Measurements from ENCODE around the gene NUP205. TPM values are rescaled to one million over a fixed set of nuclear protein-coding genes. Genes with fewer than 3 reads are reported as not detected.
"Not testable (repeated sequence)": the region's sequence is repeated elsewhere in the genome, so short reads cannot be mapped to it uniquely, and the experiment has no call there.

NUP205 gene
- total RNA-seq, 1 donor from 2014 or later, result 183 TPM

DNA sequence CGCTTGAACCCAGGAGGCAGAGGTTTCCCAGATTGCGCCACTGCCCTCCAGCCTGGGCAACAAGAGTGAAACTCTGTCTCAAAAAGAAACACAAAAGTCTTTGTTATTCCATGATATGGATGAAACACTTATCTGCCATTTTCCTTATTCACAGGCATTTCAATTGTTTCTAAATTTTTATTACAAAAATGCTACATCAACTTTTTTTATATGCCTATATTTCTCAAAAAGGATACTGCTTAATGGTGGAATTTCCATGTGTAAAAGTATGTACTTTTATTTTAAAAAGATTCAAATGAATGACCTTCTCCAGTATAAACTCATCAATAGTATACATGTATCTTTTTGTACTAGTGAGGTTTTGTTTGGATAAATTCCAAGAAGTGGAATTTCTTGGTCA, 62.7 kb downstream of the NUP205 start:
- Mint-ChIP-seq H3K27me3 (ENCODE audit: insufficient read depth, low read depth) (no peaks in the 10 kb centered on the region), H3K27ac (no peak overlapping the region), H3K9me3 (no peaks in the 10 kb centered on the region), H3K36me3 (peaks cover 24% of the 10 kb centered on the region), H3K4me1 (no peaks in the 10 kb centered on the region), H3K4me3 (no peak overlapping the region)
- Histone ChIP-seq H3K9me3 (ENCODE audit: low read depth) (no peaks in the 10 kb centered on the region), H3K79me2 (ENCODE audit: low read depth) (no peaks in the 10 kb centered on the region), H3K27ac (no peak overlapping the region), H3K36me3 (peaks cover 44% of the 10 kb centered on the region), H3K4me2 (no peak overlapping the region), H3K4me3 (no peak overlapping the region), H2AFZ (replicated peaks) (no peak overlapping the region), H3K27me3 (no peaks in the 10 kb centered on the region), H4K20me1 (ENCODE audit: low read depth) (no peaks in the 10 kb centered on the region), H3K9ac (no peak overlapping the region), H3F3A (ENCODE audit: low read depth) (peaks cover 30% of the 10 kb centered on the region), H3K4me1 (no peaks in the 10 kb centered on the region)
- DNase-seq (ENCODE audit: low spot score), result no peak
- TF ChIP-seq EZH2 (IDR thresholded peaks at IDR 0.05) (no peak), EZH2phosphoT487 (IDR thresholded peaks at IDR 0.05) (no peak)
- TF ChIP-seq, protein P1, sequence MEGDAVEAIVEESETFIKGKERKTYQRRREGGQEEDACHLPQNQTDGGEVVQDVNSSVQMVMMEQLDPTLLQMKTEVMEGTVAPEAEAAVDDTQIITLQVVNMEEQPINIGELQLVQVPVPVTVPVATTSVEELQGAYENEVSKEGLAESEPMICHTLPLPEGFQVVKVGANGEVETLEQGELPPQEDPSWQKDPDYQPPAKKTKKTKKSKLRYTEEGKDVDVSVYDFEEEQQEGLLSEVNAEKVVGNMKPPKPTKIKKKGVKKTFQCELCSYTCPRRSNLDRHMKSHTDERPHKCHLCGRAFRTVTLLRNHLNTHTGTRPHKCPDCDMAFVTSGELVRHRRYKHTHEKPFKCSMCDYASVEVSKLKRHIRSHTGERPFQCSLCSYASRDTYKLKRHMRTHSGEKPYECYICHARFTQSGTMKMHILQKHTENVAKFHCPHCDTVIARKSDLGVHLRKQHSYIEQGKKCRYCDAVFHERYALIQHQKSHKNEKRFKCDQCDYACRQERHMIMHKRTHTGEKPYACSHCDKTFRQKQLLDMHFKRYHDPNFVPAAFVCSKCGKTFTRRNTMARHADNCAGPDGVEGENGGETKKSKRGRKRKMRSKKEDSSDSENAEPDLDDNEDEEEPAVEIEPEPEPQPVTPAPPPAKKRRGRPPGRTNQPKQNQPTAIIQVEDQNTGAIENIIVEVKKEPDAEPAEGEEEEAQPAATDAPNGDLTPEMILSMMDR (IDR thresholded peaks at IDR 0.05), result no peak

DNA sequence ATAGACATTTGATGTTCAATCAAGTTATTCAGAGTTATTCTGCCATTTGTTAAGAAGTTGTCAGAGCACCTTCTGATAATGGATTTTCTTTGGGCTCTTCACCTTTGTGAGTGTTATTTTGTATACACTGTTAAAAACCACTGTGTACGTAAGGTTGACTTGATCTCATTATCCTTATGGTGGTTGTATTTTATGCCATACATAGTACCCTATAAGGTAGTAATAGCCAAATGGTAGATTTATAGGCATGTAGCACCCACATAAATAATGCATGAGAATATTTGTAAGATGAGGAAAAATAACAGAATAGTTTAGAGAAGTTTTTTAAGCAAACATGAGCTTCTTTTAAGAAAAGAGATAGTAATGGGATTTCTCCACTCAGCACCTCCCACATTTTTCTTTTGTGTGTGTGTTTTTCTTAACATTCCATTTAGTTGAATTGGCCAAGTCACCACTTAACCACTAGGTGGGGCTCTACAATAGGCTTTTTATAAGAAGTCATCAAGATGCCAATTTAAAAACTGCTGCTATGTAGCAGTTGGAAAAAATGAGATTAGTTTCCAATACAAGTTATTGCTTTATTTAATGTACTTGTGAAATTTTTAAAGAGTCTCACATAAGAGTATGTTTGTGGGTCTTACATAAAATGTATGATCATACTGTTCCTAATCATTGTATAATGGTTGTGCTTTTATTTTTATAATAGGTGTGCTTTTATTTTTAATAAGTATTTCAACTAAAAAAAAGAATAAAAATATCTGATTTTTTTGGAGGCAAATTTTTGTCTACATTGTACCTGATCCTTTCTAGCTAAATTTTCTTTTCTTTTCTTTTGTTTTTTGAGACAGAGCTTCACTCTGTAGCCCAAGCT, 63.5 kb downstream of the NUP205 start:
- Histone ChIP-seq H3K9me3 (ENCODE audit: low read depth) (no peaks in the 10 kb centered on the region), H3K36me3 (peaks cover 36% of the 10 kb centered on the region), H4K20me1 (ENCODE audit: low read depth) (no peaks in the 10 kb centered on the region), H3K4me2 (no peak overlapping the region), H3K27ac (no peak overlapping the region), H3K79me2 (ENCODE audit: low read depth) (no peaks in the 10 kb centered on the region), H2AFZ (replicated peaks) (no peak overlapping the region), H3K4me3 (no peak overlapping the region), H3K27me3 (no peaks in the 10 kb centered on the region), H3K4me1 (no peaks in the 10 kb centered on the region), H3K9ac (no peak overlapping the region), H3F3A (ENCODE audit: low read depth) (peaks cover 30% of the 10 kb centered on the region)
- H3K9me3 Mint-ChIP-seq, result no peaks in the 10 kb centered on the region
- no peak overlapping the region for H3K27ac Mint-ChIP-seq
- TF ChIP-seq EZH2 (IDR thresholded peaks at IDR 0.05) (no peak), EZH2phosphoT487 (IDR thresholded peaks at IDR 0.05) (no peak)
- TF ChIP-seq, protein P1 (IDR thresholded peaks at IDR 0.05), result peak; percentile 98
- H3K4me1 Mint-ChIP-seq, result no peaks in the 10 kb centered on the region
- H3K36me3 Mint-ChIP-seq, result peaks cover 25% of the 10 kb centered on the region
- peak; percentile 78 for DNase-seq (ENCODE audit: low spot score)
- H3K27me3 Mint-ChIP-seq (ENCODE audit: insufficient read depth, low read depth), result no peaks in the 10 kb centered on the region
- no peak overlapping the region for H3K4me3 Mint-ChIP-seq

DNA sequence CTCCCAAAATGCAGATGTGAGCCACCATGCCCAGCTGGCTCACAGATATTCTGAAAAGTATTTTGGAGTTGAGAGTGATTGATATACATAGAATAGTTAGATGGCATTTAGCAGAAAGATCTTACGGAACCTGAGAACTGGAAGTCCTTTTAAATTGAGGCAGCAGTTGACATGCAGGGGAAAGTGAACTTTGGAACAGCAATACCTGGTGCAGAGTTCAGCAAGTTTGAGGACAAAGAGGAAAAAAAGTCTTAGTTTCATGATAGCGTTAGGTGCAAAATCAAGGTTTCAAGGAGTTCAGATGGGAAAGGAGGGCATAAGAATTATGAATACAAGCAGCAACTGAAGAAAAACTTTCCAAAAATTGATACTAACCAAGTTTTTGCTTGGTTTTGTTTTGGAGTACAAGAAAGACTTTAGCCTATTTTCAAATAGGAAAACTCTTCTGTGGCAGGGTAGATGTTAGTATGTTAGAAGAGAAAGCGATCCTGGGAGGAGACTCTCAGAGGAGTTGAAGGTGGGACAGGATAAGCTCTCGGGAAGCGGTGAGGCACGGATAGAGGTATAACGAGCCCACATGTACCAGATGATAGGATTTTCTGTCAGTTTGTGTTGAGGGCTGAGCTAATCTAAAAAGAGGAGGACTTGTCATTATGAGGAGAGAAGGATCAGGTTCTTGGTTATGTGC, 76.6 kb downstream of the NUP205 start:
- H3K4me3 ChIP-seq, result no peak overlapping the region
- TF ChIP-seq, protein P1 (IDR thresholded peaks at IDR 0.05), result no peak
- TF ChIP-seq EZH2phosphoT487 (IDR thresholded peaks at IDR 0.05) (no peak), EZH2 (IDR thresholded peaks at IDR 0.05) (no peak)
- no peaks in the 10 kb centered on the region for H3K4me1 ChIP-seq
- H2AFZ ChIP-seq (replicated peaks), result no peak overlapping the region
- H3F3A ChIP-seq (ENCODE audit: low read depth), result no peaks in the 10 kb centered on the region
- no peak for DNase-seq (ENCODE audit: low spot score)
- Mint-ChIP-seq H3K4me1 (no peaks in the 10 kb centered on the region), H3K4me3 (no peak overlapping the region), H3K27me3 (ENCODE audit: insufficient read depth, low read depth) (no peaks in the 10 kb centered on the region), H3K36me3 (peaks cover 36% of the 10 kb centered on the region), H3K9me3 (no peaks in the 10 kb centered on the region), H3K27ac (no peak overlapping the region)
- H3K36me3 ChIP-seq, result peaks cover 45% of the 10 kb centered on the region
- no peak overlapping the region for H3K9ac ChIP-seq
- H3K4me2 ChIP-seq, result no peak overlapping the region
- no peaks in the 10 kb centered on the region for H3K9me3 ChIP-seq (ENCODE audit: low read depth)
- H3K27me3 ChIP-seq, result no peaks in the 10 kb centered on the region
- H3K79me2 ChIP-seq (ENCODE audit: low read depth), result no peaks in the 10 kb centered on the region
- no peaks in the 10 kb centered on the region for H4K20me1 ChIP-seq (ENCODE audit: low read depth)
- no peak overlapping the region for H3K27ac ChIP-seq

DNA sequence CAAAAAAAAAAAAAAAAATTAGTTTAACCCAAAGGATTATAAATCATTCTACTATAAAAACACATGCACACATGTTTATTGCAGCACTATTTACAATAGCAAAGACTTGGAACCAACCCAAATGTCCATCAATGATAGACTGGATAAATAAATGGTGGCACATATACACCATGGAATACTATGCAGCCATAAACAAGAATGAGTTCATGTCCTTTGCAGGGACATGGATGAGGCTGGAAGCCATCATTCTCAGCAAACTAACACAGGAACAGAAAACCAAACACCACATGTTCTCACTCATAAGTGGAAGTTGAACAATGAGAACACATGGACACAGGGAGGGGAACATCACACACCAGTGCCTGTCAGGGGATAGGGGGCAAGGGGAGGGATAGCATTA, 82.0 kb downstream of the NUP205 start:
- H3K27me3 ChIP-seq; H2AFZ ChIP-seq (replicated peaks); H3K4me3 Mint-ChIP-seq; H4K20me1 ChIP-seq (ENCODE audit: low read depth); H3K27me3 Mint-ChIP-seq (ENCODE audit: insufficient read depth, low read depth); H3K27ac Mint-ChIP-seq; H3F3A ChIP-seq (ENCODE audit: low read depth); H3K79me2 ChIP-seq (ENCODE audit: low read depth); H3K9ac ChIP-seq; H3K27ac ChIP-seq; H3K9me3 Mint-ChIP-seq; H3K4me1 Mint-ChIP-seq; H3K4me3 ChIP-seq; DNase-seq (ENCODE audit: low spot score); H3K4me1 ChIP-seq; H3K9me3 ChIP-seq (ENCODE audit: low read depth); H3K4me2 ChIP-seq: not testable (repeated sequence)
- H3K36me3 Mint-ChIP-seq, result peaks cover 37% of the 10 kb centered on the region
- H3K36me3 ChIP-seq, result peaks cover 47% of the 10 kb centered on the region

Data from neural progenitor cell (in vitro differentiated cells).